ENCODE data around the gene ZNF860.

Gene ZNF860

GRCh38 chr3:31996195-31996594 is 14.6 kb downstream of the ZNF860 start:
- TF ChIP-seq, protein P1, sequence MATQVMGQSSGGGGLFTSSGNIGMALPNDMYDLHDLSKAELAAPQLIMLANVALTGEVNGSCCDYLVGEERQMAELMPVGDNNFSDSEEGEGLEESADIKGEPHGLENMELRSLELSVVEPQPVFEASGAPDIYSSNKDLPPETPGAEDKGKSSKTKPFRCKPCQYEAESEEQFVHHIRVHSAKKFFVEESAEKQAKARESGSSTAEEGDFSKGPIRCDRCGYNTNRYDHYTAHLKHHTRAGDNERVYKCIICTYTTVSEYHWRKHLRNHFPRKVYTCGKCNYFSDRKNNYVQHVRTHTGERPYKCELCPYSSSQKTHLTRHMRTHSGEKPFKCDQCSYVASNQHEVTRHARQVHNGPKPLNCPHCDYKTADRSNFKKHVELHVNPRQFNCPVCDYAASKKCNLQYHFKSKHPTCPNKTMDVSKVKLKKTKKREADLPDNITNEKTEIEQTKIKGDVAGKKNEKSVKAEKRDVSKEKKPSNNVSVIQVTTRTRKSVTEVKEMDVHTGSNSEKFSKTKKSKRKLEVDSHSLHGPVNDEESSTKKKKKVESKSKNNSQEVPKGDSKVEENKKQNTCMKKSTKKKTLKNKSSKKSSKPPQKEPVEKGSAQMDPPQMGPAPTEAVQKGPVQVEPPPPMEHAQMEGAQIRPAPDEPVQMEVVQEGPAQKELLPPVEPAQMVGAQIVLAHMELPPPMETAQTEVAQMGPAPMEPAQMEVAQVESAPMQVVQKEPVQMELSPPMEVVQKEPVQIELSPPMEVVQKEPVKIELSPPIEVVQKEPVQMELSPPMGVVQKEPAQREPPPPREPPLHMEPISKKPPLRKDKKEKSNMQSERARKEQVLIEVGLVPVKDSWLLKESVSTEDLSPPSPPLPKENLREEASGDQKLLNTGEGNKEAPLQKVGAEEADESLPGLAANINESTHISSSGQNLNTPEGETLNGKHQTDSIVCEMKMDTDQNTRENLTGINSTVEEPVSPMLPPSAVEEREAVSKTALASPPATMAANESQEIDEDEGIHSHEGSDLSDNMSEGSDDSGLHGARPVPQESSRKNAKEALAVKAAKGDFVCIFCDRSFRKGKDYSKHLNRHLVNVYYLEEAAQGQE (IDR thresholded peaks at IDR 0.05; ENCODE audit: insufficient read depth in 1 of 2, low read depth in 2 of 2, low read length in 2 of 2) = no peak
- TF ChIP-seq FOXP2 (optimal IDR thresholded peaks at IDR 0.05; ENCODE audit: borderline replicate concordance, extremely low read depth, extremely low read length, insufficient read depth) = no peak
- no peak for TF ChIP-seq TAF1 (IDR thresholded peaks at IDR 0.05; ENCODE audit: borderline replicate concordance, insufficient read depth, low read length)
- TF ChIP-seq POLR2AphosphoS5 (IDR thresholded peaks at IDR 0.05; ENCODE audit: low read depth, low read length) = no peak
- no peak for TF ChIP-seq SIN3A (IDR thresholded peaks at IDR 0.05; ENCODE audit: borderline replicate concordance, insufficient read depth, low read length)

- TF ChIP-seq, protein P1 (IDR thresholded peaks at IDR 0.05; ENCODE audit: insufficient read depth in 1 of 2, low read depth in 2 of 2, low read length in 2 of 2) = no peak
- no peak for TF ChIP-seq FOXP2 (optimal IDR thresholded peaks at IDR 0.05; ENCODE audit: borderline replicate concordance, extremely low read depth, extremely low read length, insufficient read depth)
- no peak for TF ChIP-seq SIN3A (IDR thresholded peaks at IDR 0.05; ENCODE audit: borderline replicate concordance, insufficient read depth, low read length)
- TF ChIP-seq POLR2AphosphoS5 (IDR thresholded peaks at IDR 0.05; ENCODE audit: low read depth, low read length) = no peak
- no peak for TF ChIP-seq TAF1 (IDR thresholded peaks at IDR 0.05; ENCODE audit: borderline replicate concordance, insufficient read depth, low read length)
Measured at GRCh38 chr3:31997500-31997899, 15.9 kb downstream of the ZNF860 start.

DNA sequence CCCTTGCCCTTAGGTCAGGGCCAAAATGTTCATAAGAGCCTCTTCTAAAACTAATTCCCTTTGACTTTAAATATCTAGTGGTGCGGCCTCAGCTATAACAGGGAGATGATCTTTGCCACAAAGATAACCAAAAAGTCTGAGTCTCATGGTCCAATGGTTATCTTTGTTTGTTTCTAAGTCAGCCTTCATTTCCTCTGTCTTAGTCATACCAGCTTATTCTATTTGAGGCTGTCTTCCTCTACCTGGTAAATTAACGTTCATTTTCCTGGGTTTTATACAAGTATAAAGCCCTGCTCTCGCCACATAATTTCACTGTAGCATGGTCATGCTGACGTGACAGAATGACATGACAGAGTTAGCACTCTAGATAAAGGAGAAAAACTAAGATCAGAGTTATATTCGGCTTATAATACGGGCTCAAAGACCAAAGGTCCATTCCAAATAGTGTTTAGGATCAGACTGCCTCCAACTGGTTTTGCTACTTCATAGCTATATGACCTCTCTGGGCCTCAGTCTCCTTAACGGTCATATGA is 18.4 kb downstream of the ZNF860 start:
- TF ChIP-seq TAF1 (IDR thresholded peaks at IDR 0.05; ENCODE audit: borderline replicate concordance, insufficient read depth, low read length) (no peak), POLR2AphosphoS5 (IDR thresholded peaks at IDR 0.05; ENCODE audit: low read depth, low read length) (no peak)

- TF ChIP-seq POLR2AphosphoS5 (IDR thresholded peaks at IDR 0.05; ENCODE audit: low read depth, low read length) = no peak
- TF ChIP-seq, protein P1 (IDR thresholded peaks at IDR 0.05; ENCODE audit: insufficient read depth in 1 of 2, low read depth in 2 of 2, low read length in 2 of 2) = no peak
- no peak for TF ChIP-seq TAF1 (IDR thresholded peaks at IDR 0.05; ENCODE audit: borderline replicate concordance, insufficient read depth, low read length)
- TF ChIP-seq SIN3A (IDR thresholded peaks at IDR 0.05; ENCODE audit: borderline replicate concordance, insufficient read depth, low read length) = no peak
- TF ChIP-seq FOXP2 (optimal IDR thresholded peaks at IDR 0.05; ENCODE audit: borderline replicate concordance, extremely low read depth, extremely low read length, insufficient read depth) = no peak
Measured at GRCh38 chr3:32000877-32001276, 19.3 kb downstream of the ZNF860 start.

GRCh38 chr3:32002561-32003368 is 21.2 kb downstream of the ZNF860 start:
- TF ChIP-seq POLR2AphosphoS5 (IDR thresholded peaks at IDR 0.05; ENCODE audit: low read depth, low read length) = no peak
- TF ChIP-seq FOXP2 (optimal IDR thresholded peaks at IDR 0.05; ENCODE audit: borderline replicate concordance, extremely low read depth, extremely low read length, insufficient read depth) = no peak
- TF ChIP-seq TAF1 (IDR thresholded peaks at IDR 0.05; ENCODE audit: borderline replicate concordance, insufficient read depth, low read length) = no peak
- TF ChIP-seq, protein P1 (IDR thresholded peaks at IDR 0.05; ENCODE audit: insufficient read depth in 1 of 2, low read depth in 2 of 2, low read length in 2 of 2) = no peak
- no peak for TF ChIP-seq SIN3A (IDR thresholded peaks at IDR 0.05; ENCODE audit: borderline replicate concordance, insufficient read depth, low read length)

Data from PFSK-1 (cell line).